Trophoblast cell (in vitro differentiated cells and primary cell): ENCODE data around the gene MTG1.

ENCODE experiments used
- DNase-seq, 2 donors: peaks; one replicate each; pipeline ENCODE4 v3.0.0-alpha.2; 2016
- H2AFZ ChIP-seq: 2 replicates; pipeline ENCODE4 v1.6.1; 2013; ENCODE audit warnings: low read length, moderate library complexity, mild to moderate bottlenecking; ENCODE audit not compliant: insufficient read depth, poor library complexity
- H2AK5ac ChIP-seq: 2 replicates; pipeline ENCODE4 v1.6.1; 2013; ENCODE audit warnings: mild to moderate bottlenecking, low read length
- H2BK120ac ChIP-seq: 2 replicates; pipeline ENCODE4 v1.6.1; 2013; ENCODE audit warnings: low read length, mild to moderate bottlenecking, moderate library complexity; ENCODE audit not compliant: insufficient read depth, poor library complexity
- H2BK12ac ChIP-seq: 2 replicates; pipeline ENCODE4 v1.6.1; 2013; ENCODE audit warnings: mild to moderate bottlenecking, low read length, moderate library complexity
- H2BK5ac ChIP-seq: 2 replicates; pipeline ENCODE4 v1.6.1; 2013; ENCODE audit warnings: low read length, low read depth, moderate library complexity, mild to moderate bottlenecking; ENCODE audit not compliant: poor library complexity
- H3K14ac ChIP-seq: 2 replicates; pipeline ENCODE4 v1.6.1; 2013; ENCODE audit warnings: mild to moderate bottlenecking, low read length
- H3K18ac ChIP-seq: 2 replicates; pipeline ENCODE4 v1.6.1; 2013; ENCODE audit warnings: mild to moderate bottlenecking, low read length
- H3K23ac ChIP-seq: 2 replicates; pipeline ENCODE4 v1.6.1; 2013; ENCODE audit warnings: low read length
- H3K27ac ChIP-seq: 2 replicates; pipeline ENCODE4 v1.5.1; 2013; ENCODE audit warnings: low read depth, mild to moderate bottlenecking, inconsistent platforms, low read length, moderate library complexity
- H3K27me3 ChIP-seq: 2 replicates; pipeline ENCODE4 v1.6.1; 2013; ENCODE audit warnings: inconsistent platforms, mild to moderate bottlenecking, low read length, moderate library complexity; ENCODE audit not compliant: insufficient read depth
- H3K36me3 ChIP-seq, 2 experiments: 1 replicate in 1 of 2; 2 replicates in 1 of 2; pipeline ENCODE4 v1.6.1; 2013; ENCODE audit warnings: low read length in 2 of 2, mild to moderate bottlenecking in 2 of 2, moderate library complexity in 1 of 2; ENCODE audit not compliant: insufficient read depth in 2 of 2, control insufficient read depth in 1 of 2
- H3K4ac ChIP-seq: 2 replicates; pipeline ENCODE4 v1.6.1; 2013; ENCODE audit warnings: low read depth, mild to moderate bottlenecking, low read length, moderate library complexity
- H3K4me1 ChIP-seq, 2 experiments: 1 replicate in 1 of 2; 2 replicates in 1 of 2; pipeline ENCODE4 v1.6.1; 2013; ENCODE audit warnings: low read length in 2 of 2, mild to moderate bottlenecking in 2 of 2, moderate library complexity in 1 of 2; ENCODE audit not compliant: insufficient read depth in 2 of 2, control insufficient read depth in 1 of 2
- H3K4me2 ChIP-seq: 2 replicates; pipeline ENCODE4 v1.6.1; 2013; ENCODE audit warnings: inconsistent platforms, mild to moderate bottlenecking, low read length, moderate library complexity
- H3K4me3 ChIP-seq: 2 replicates; pipeline ENCODE4 v1.5.1; 2013; ENCODE audit warnings: mild to moderate bottlenecking, low read depth, low read length, inconsistent platforms
- H3K79me1 ChIP-seq: one replicate; pipeline ENCODE4 v1.6.1; 2013; ENCODE audit warnings: low read length
- H3K79me2 ChIP-seq: 2 replicates; pipeline ENCODE4 v1.6.1; 2013; ENCODE audit warnings: low read length, mild to moderate bottlenecking; ENCODE audit not compliant: control insufficient read depth, insufficient read depth, poor library complexity
- H3K9ac ChIP-seq: 2 replicates; pipeline ENCODE4 v1.6.1; 2013; ENCODE audit warnings: mild to moderate bottlenecking, low read length
- H3K9me3 ChIP-seq: 2 replicates; pipeline ENCODE4 v1.6.1; 2013; ENCODE audit warnings: low read depth, mild to moderate bottlenecking, control low read depth, inconsistent platforms, low read length; ENCODE audit not compliant: insufficient read depth
- H4K12ac ChIP-seq: 2 replicates; pipeline ENCODE4 v1.6.1; 2013; ENCODE audit warnings: low read depth, mild to moderate bottlenecking, low read length, moderate library complexity
- H4K8ac ChIP-seq: 2 replicates; pipeline ENCODE4 v1.6.1; 2013; ENCODE audit warnings: low read depth, mild to moderate bottlenecking, low read length, moderate library complexity
- H4K91ac ChIP-seq: one replicate; pipeline ENCODE4 v1.6.1; 2013; ENCODE audit warnings: low read depth, mild to moderate bottlenecking, low read length, moderate library complexity
- WGBS: extraction: QIAGEN DNeasy Blood & Tissue Kit; methylation state at CpG from one replicate; pipeline ENCODE4 v1.1.7; 2013; ENCODE audit warnings: missing lambda C conversion rate; ENCODE audit not compliant: insufficient read length, insufficient coverage; ENCODE audit errors: extremely low coverage; 5-methylcytosine and 5-hydroxymethylcytosine counted together

MTG1 gene

DNA sequence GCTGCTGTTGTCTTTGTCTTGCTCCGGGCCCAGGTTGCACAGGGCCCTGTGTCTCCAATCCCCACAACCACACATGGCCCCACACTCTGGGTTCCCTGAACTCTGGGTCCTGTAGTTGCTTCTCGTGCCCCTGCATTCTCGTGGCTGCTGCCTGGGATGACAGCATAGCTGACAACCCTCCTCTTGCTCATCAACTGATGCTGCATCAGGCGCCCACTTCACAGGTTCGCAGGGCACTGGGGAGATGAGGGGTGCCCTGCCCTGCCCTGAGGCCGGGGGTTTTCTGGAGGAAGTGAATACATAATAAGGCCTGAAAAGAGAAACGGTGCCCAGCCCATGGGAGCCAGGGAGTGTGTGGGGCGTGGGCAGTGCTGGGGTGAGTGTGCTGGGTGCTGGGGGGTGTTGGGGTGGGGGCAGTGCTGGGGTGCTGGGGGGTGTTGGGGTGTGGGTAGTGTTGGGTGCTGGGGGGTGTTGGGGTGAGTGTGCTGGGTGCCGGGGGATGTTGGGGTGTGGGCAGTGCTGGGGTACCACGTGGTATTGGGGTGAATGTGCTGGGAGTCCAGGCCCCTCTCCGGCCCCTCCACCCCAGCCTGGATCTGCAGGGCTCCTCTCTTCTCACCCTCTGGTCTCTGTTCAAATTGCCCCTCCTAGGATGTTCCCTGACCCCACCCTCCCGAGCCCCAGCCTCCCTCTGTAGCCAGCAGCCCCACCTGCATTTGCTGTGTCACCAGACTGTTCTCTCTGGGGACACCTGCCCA lies 2.0 kb upstream of the MTG1 start:
- H3K9me3 ChIP-seq: peaks cover 2% of the 10 kb centered on the region
- H2BK12ac ChIP-seq: no peak overlapping the region
- no peak overlapping the region for H3K4ac ChIP-seq
- H2AFZ ChIP-seq: no peak overlapping the region
- no peak overlapping the region for H3K4me2 ChIP-seq
- H4K8ac ChIP-seq: no peak overlapping the region
- no peak overlapping the region for H4K91ac ChIP-seq
- no peaks in the 10 kb centered on the region for H3K27me3 ChIP-seq
- H4K12ac ChIP-seq: no peak overlapping the region
- peaks cover 9 to 16% of the 10 kb centered on the region in 2 experiments for H3K36me3 ChIP-seq
- no peak overlapping the region for H3K23ac ChIP-seq
- no peak for DNase-seq
- peaks cover 8% of the 10 kb centered on the region for H3K79me1 ChIP-seq
- H3K4me1 ChIP-seq: peaks cover 0 to 4% of the 10 kb centered on the region in 2 experiments
- H2AK5ac ChIP-seq: no peak overlapping the region
- H2BK5ac ChIP-seq: no peak overlapping the region
- H3K79me2 ChIP-seq: peaks cover 9% of the 10 kb centered on the region
- no peak overlapping the region for H3K4me3 ChIP-seq
- H3K27ac ChIP-seq: no peak overlapping the region
- no CpG with 5 or more reads among the region's 12 CpGs for WGBS
- no peak overlapping the region for H3K18ac ChIP-seq
- no peak overlapping the region for H3K9ac ChIP-seq
- H2BK120ac ChIP-seq: no peak overlapping the region
- H3K14ac ChIP-seq: no peak overlapping the region

DNA sequence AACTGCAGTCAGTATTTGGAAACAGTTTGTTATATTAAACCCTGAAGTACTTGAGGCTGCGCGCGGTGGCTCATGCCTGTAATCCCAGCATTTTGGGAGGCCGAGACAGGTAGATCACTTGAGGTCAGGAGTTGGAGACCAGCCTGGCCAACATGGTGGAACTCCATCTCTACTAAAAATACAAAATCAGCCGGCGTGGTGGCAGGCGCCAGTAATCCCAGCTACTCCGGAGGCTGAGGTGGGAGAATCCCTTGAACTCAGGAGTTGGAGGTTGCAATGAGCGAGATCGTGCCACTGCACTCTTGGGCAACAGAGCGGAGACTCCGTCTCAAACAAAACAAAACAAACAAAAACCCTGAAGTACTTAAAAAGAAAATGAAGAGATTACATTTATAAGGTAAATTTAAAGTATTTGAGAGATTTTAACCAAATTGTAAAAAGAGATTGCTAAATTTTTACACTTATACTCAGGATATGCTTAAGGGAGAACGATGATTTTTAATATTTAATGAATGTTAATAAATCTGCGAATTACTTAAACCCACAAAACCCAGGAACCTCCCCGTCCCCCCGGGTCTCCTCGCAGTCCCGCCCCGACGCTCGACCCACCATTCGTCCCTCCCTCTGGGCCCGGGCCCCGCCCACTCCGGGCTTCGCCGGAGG lies 425 bp upstream of the MTG1 start:
- H3K9ac ChIP-seq: no peak overlapping the region
- H2BK12ac ChIP-seq: no peak overlapping the region
- H3K27ac ChIP-seq: no peak overlapping the region
- H3K79me2 ChIP-seq: peaks cover 9% of the 10 kb centered on the region
- H4K8ac ChIP-seq: peak overlapping the region; percentile 89
- H3K4me2 ChIP-seq: peak overlapping the region; percentile 64
- H3K23ac ChIP-seq: no peak overlapping the region
- no peak overlapping the region for H3K14ac ChIP-seq
- H3K4me1 ChIP-seq: peaks cover 0 to 4% of the 10 kb centered on the region in 2 experiments
- WGBS: no CpG with 5 or more reads among the region's 27 CpGs
- H3K27me3 ChIP-seq: no peaks in the 10 kb centered on the region
- peak overlapping the region; percentile 61 for H4K91ac ChIP-seq
- H3K4me3 ChIP-seq: no peak overlapping the region
- H3K79me1 ChIP-seq: peaks cover 8% of the 10 kb centered on the region
- H4K12ac ChIP-seq: peak overlapping the region; percentile 83
- peak in 1 of 2 donors; percentile 4 for DNase-seq
- no peak overlapping the region for H2AK5ac ChIP-seq
- H2BK5ac ChIP-seq: no peak overlapping the region
- H3K18ac ChIP-seq: no peak overlapping the region
- peaks cover 13 to 28% of the 10 kb centered on the region in 2 experiments for H3K36me3 ChIP-seq
- no peak overlapping the region for H2AFZ ChIP-seq
- H3K9me3 ChIP-seq: peaks cover 2% of the 10 kb centered on the region
- no peak overlapping the region for H2BK120ac ChIP-seq
- no peak overlapping the region for H3K4ac ChIP-seq

DNA sequence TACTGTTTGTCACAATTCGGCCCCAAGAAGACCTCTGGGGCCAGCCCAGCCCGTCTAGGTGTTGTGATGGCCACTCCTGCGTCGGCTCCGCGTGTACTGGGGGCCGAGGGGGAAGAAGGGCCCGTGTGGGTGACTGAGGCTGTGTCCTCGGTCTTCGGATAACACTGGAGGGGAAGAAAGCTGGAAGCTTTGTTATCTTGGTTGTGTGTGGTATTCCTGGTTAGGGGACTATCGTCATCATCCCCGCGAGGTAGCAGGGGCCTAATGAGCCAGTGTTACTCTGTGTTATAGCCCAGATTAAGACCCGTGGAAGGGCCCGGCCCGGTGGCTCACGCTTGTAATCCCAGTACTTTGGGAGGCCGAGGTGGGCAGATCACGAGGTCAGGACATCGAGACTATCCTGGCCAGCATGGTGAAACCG lies 854 bp downstream of the MTG1 start:
- peak overlapping the region; percentile 96 for H4K91ac ChIP-seq
- WGBS: no CpG with 5 or more reads among the region's 21 CpGs

DNA sequence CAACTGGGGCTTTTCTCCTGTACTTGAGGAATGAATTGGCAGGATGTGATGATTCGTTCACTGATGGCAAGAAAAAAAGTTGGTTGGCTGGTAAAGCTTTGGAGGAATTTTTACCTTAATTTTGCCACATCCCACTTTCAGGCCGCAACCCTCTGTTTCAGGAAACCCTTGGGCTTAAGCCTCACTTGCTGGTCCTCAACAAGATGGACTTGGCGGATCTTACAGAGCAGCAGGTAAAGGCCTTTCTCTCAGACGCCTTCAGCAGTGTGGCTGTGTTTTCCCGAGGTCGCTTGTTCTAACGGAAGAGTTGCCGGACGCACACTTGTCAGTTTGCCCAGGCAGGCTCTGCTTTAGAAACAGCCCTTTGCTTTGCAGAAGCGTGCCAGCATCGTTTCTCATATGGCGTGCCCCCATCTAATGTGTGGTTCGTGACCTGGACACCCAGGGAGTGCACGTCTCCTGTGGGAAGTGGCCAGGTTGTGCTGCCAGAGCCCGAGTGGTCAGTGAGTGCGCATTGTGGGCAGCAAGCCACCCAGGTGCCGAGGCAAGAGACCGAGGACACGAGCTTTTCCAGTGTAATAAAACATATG lies 2.2 kb downstream of the MTG1 start:
- H2BK120ac ChIP-seq: no peak overlapping the region

More for the DNA sequence above, 854 bp downstream of the MTG1 start:
- H3K4ac ChIP-seq: peak overlapping the region; percentile 66
- no peak overlapping the region for H3K23ac ChIP-seq
- peak overlapping the region; percentile 97 for H3K14ac ChIP-seq
- no peak overlapping the region for H2BK12ac ChIP-seq
- peaks cover 8% of the 10 kb centered on the region for H3K79me1 ChIP-seq
- H2AK5ac ChIP-seq: peak overlapping the region; percentile 25
- H4K8ac ChIP-seq: peak overlapping the region; percentile 95
- DNase-seq: no peak
- H2AFZ ChIP-seq: peak overlapping the region; percentile 8
- H3K79me2 ChIP-seq: peaks cover 9% of the 10 kb centered on the region
- H3K9me3 ChIP-seq: peaks cover 2% of the 10 kb centered on the region
- H3K9ac ChIP-seq: peak overlapping the region; percentile 99
- no peaks in the 10 kb centered on the region for H3K27me3 ChIP-seq
- peak overlapping the region; percentile 64 for H3K4me2 ChIP-seq
- no peak overlapping the region for H2BK5ac ChIP-seq
- peak overlapping the region; percentile 12 for H3K18ac ChIP-seq
- peak overlapping the region; percentile 6 for H4K12ac ChIP-seq
- H2BK120ac ChIP-seq: peak overlapping the region; percentile 13
- H3K4me1 ChIP-seq: peaks cover 0 to 4% of the 10 kb centered on the region in 2 experiments
- H3K36me3 ChIP-seq: peaks cover 24 to 40% of the 10 kb centered on the region in 2 experiments
- H3K27ac ChIP-seq: peak overlapping the region; percentile 88
- peak overlapping the region; percentile 100 for H3K4me3 ChIP-seq

More for the DNA sequence above, 2.2 kb downstream of the MTG1 start:
- no peaks in the 10 kb centered on the region for H3K27me3 ChIP-seq
- no peak overlapping the region for H4K91ac ChIP-seq
- peaks cover 30 to 50% of the 10 kb centered on the region in 2 experiments for H3K36me3 ChIP-seq
- DNase-seq: no peak
- no peak overlapping the region for H4K12ac ChIP-seq
- no peak overlapping the region for H2AK5ac ChIP-seq
- no peak overlapping the region for H3K27ac ChIP-seq
- no peak overlapping the region for H2AFZ ChIP-seq
- H3K4me1 ChIP-seq: peaks cover 0 to 4% of the 10 kb centered on the region in 2 experiments
- H3K4ac ChIP-seq: no peak overlapping the region
- no peak overlapping the region for H3K14ac ChIP-seq
- WGBS: no CpG with 5 or more reads among the region's 19 CpGs
- no peak overlapping the region for H3K4me2 ChIP-seq
- H3K18ac ChIP-seq: no peak overlapping the region
- H3K79me2 ChIP-seq: peaks cover 9% of the 10 kb centered on the region
- no peak overlapping the region for H2BK5ac ChIP-seq
- H2BK12ac ChIP-seq: no peak overlapping the region
- H3K4me3 ChIP-seq: no peak overlapping the region
- peaks cover 2% of the 10 kb centered on the region for H3K9me3 ChIP-seq
- H4K8ac ChIP-seq: no peak overlapping the region
- H3K79me1 ChIP-seq: peaks cover 8% of the 10 kb centered on the region
- H3K23ac ChIP-seq: no peak overlapping the region
- H3K9ac ChIP-seq: no peak overlapping the region
